ENCODE results near the gene GPR39.

The GPR39 gene

DNA sequence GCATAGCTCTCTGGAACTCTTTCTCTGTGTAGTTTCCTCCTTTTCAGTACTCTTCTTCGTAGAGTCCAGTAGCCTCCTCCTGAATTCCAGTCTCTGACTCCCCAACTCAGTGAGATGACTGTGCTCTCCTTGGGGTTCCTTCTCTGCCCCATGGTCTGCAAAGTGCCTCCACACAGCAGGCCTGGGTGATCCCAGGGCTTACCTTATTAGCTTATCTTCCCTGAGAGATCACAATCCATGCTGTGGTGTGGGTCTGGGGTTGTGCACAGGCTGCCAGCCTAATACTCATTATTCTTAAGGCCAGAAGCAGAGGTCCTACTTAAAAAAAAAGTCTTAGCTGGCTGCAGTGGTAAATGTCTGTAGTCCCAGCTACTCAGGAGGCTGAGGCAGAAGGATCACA lies 4.6 kb upstream of the GPR39 start:
- TF ChIP-seq, protein P1, sequence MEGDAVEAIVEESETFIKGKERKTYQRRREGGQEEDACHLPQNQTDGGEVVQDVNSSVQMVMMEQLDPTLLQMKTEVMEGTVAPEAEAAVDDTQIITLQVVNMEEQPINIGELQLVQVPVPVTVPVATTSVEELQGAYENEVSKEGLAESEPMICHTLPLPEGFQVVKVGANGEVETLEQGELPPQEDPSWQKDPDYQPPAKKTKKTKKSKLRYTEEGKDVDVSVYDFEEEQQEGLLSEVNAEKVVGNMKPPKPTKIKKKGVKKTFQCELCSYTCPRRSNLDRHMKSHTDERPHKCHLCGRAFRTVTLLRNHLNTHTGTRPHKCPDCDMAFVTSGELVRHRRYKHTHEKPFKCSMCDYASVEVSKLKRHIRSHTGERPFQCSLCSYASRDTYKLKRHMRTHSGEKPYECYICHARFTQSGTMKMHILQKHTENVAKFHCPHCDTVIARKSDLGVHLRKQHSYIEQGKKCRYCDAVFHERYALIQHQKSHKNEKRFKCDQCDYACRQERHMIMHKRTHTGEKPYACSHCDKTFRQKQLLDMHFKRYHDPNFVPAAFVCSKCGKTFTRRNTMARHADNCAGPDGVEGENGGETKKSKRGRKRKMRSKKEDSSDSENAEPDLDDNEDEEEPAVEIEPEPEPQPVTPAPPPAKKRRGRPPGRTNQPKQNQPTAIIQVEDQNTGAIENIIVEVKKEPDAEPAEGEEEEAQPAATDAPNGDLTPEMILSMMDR (IDR thresholded peaks at IDR 0.05; ENCODE audit: low read depth, low read length, poor library complexity, severe bottlenecking) = no peak
- no peak for TF ChIP-seq EZH2phosphoT487 (IDR thresholded peaks at IDR 0.05; ENCODE audit: borderline replicate concordance, low read length)
- Histone ChIP-seq H3K27me3 (ENCODE audit: control insufficient read depth, low read length) (peaks cover 4% of the 10 kb centered on the region; the same call in 1 of the 2 replicates), H4K20me1 (ENCODE audit: control insufficient read depth, insufficient read depth, low read depth, low read length) (no peaks in the 10 kb centered on the region), H3K4me1 (ENCODE audit: control insufficient read depth, low read length) (no peaks in the 10 kb centered on the region), H3K4me2 (ENCODE audit: low read length) (no peak overlapping the region), H3K27ac (ENCODE audit: low read depth, low read length) (no peak overlapping the region), H3K36me3 (ENCODE audit: control insufficient read depth, low read length) (no peaks in the 10 kb centered on the region), H3K9me2 (replicated peaks; ENCODE audit: control insufficient read depth, low read length) (no peaks in the 10 kb centered on the region), H3K79me2 (ENCODE audit: control insufficient read depth, low read length) (no peaks in the 10 kb centered on the region), H3K4me3 (ENCODE audit: low read length) (no peak overlapping the region), H3F3A (ENCODE audit: control insufficient read depth, insufficient read depth) (no peaks in the 10 kb centered on the region), H3K9me3 (ENCODE audit: control insufficient read depth, insufficient read depth, low read length) (no peaks in the 10 kb centered on the region)

DNA sequence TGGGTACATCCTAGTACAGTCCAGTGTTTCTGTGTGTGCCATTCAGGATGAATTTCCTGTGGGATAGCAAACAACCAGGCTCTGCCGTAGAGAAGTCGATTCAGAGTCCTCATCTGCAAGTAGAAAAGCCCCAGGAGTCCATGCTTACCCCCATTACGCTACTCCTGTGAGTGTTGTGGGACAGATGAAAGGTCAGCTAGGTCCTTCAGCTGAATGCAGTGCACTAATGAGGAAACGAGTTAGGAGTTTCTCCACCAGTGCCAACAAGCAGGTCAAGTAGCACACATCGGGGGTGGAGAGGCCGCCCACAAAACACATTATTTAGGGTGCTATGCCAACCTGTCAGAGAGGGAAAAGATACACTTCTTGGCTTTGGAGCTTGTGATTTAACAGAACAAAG lies 2.5 kb upstream of the GPR39 start:
- TF ChIP-seq, protein P1 (IDR thresholded peaks at IDR 0.05; ENCODE audit: low read depth, low read length, poor library complexity, severe bottlenecking) = no peak
- no peak for TF ChIP-seq EZH2phosphoT487 (IDR thresholded peaks at IDR 0.05; ENCODE audit: borderline replicate concordance, low read length)
- Histone ChIP-seq H3F3A (ENCODE audit: control insufficient read depth, insufficient read depth) (no peaks in the 10 kb centered on the region), H3K79me2 (ENCODE audit: control insufficient read depth, low read length) (no peaks in the 10 kb centered on the region), H3K4me2 (ENCODE audit: low read length) (no peak overlapping the region), H3K4me1 (ENCODE audit: control insufficient read depth, low read length) (no peaks in the 10 kb centered on the region), H3K4me3 (ENCODE audit: low read length) (no peak overlapping the region), H3K9me3 (ENCODE audit: control insufficient read depth, insufficient read depth, low read length) (no peaks in the 10 kb centered on the region), H4K20me1 (ENCODE audit: control insufficient read depth, insufficient read depth, low read depth, low read length) (no peaks in the 10 kb centered on the region), H3K9me2 (replicated peaks; ENCODE audit: control insufficient read depth, low read length) (no peaks in the 10 kb centered on the region), H3K36me3 (ENCODE audit: control insufficient read depth, low read length) (no peaks in the 10 kb centered on the region), H3K27ac (ENCODE audit: low read depth, low read length) (no peak overlapping the region), H3K27me3 (ENCODE audit: control insufficient read depth, low read length) (peaks cover 4% of the 10 kb centered on the region; the same call in 1 of the 2 replicates)

DNA sequence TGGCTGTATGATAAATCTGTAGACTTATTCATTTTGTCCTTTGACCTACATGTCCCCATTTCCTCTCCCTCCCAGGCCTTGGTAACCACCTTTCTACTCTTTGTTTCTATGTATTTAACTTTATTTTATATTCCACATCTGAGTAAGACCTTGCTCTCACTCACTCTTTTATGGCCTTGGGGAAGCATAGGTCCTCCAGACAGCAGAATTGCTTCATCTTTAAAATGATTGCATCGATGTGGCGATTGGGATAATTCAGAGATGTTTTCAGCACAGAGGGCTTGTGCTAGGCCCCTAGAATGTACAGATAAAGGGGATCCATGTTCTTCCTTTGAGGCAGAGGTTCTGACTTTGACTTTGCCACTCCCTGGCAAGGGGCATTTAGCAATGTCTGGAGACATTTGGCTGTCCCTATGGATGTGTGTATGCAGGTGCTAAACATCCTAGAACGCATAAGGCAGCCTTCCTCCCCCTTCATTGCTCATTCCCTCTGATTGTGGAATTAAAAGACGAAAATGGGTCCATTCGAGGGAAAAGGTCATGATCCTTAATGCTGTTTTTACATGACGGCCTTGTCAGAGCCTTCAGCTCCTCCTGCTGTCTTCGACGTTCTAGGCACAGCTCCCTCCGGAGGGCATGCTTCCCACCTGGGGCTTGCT lies 1.2 kb upstream of the GPR39 start:
- Histone ChIP-seq H3K4me3 (ENCODE audit: low read length) (no peak overlapping the region), H3K9me3 (ENCODE audit: control insufficient read depth, insufficient read depth, low read length) (no peaks in the 10 kb centered on the region), H3K27ac (ENCODE audit: low read depth, low read length) (no peak overlapping the region), H3K36me3 (ENCODE audit: control insufficient read depth, low read length) (no peaks in the 10 kb centered on the region), H3K79me2 (ENCODE audit: control insufficient read depth, low read length) (no peaks in the 10 kb centered on the region), H3K4me1 (ENCODE audit: control insufficient read depth, low read length) (no peaks in the 10 kb centered on the region), H4K20me1 (ENCODE audit: control insufficient read depth, insufficient read depth, low read depth, low read length) (no peaks in the 10 kb centered on the region), H3F3A (ENCODE audit: control insufficient read depth, insufficient read depth) (no peaks in the 10 kb centered on the region), H3K4me2 (ENCODE audit: low read length) (no peak overlapping the region; the same call in 1 of the 2 replicates), H3K27me3 (ENCODE audit: control insufficient read depth, low read length) (peaks cover 4% of the 10 kb centered on the region; the same call in 1 of the 2 replicates), H3K9me2 (replicated peaks; ENCODE audit: control insufficient read depth, low read length) (no peaks in the 10 kb centered on the region)
- no peak for TF ChIP-seq EZH2phosphoT487 (IDR thresholded peaks at IDR 0.05; ENCODE audit: borderline replicate concordance, low read length)
- TF ChIP-seq, protein P1 (IDR thresholded peaks at IDR 0.05; ENCODE audit: low read depth, low read length, poor library complexity, severe bottlenecking) = no peak
